GM19324 (cell line): ENCODE data around the gene ABCB6.

Source experiments
- ATAC-seq: cut with Tn5 transposase; IDR thresholded peaks from one replicate; pipeline ENCODE4 v1.9.1; 2021; ENCODE audit warnings: mild to moderate bottlenecking, moderate library complexity; ENCODE audit not compliant: unreplicated experiment, low FRiP score

The ABCB6 gene

GRCh38 chr2:219246559-219246958 lies 27.8 kb upstream of the ABCB6 start:
- ATAC-seq, result no peak

GRCh38 chr2:219245899-219246230 lies 27.1 kb upstream of the ABCB6 start:
- no peak for ATAC-seq

- peak; percentile 69 for ATAC-seq
Measured at GRCh38 chr2:219245148-219245898, 26.6 kb upstream of the ABCB6 start, which contains the start of the genes GLB1L and STK16. Gene GLB1L, minus strand, starts transcription at chr2:219245444. Its CDS starts 1,871 bp downstream, at chr2:219243573. Gene STK16, plus strand, starts transcription at chr2:219245479. Its CDS starts 521 bp downstream, at chr2:219246000.

GRCh38 chr2:219244789-219245147 lies 26.0 kb upstream of the ABCB6 start:
- ATAC-seq, result no peak

GRCh38 chr2:219243291-219243761 lies 24.6 kb upstream of the ABCB6 start:
- ATAC-seq, result no peak

GRCh38 chr2:219234331-219234730 lies 15.6 kb upstream of the ABCB6 start:
- ATAC-seq, result no peak

- ATAC-seq, result no peak
Measured at GRCh38 chr2:219230059-219230540, 11.3 kb upstream of the ABCB6 start.

- ATAC-seq, result peak; percentile 98
Measured at GRCh38 chr2:219229305-219230058, 10.7 kb upstream of the ABCB6 start, which contains the start of the genes ANKZF1 and ATG9A. Gene ANKZF1, plus strand, starts transcription at chr2:219229806. Its CDS starts 452 bp downstream, at chr2:219230258. Gene ATG9A, minus strand, starts transcription at chr2:219229636. Its CDS starts 1,612 bp downstream, at chr2:219228024.

- peak; percentile 7 for ATAC-seq
Measured at GRCh38 chr2:219228911-219229304, 10.2 kb upstream of the ABCB6 start.

- no peak for ATAC-seq
Measured at GRCh38 chr2:219228041-219228910, 9.5 kb upstream of the ABCB6 start.

GRCh38 chr2:219225350-219225749 lies 6.6 kb upstream of the ABCB6 start:
- ATAC-seq, result no peak

GRCh38 chr2:219223831-219224610 lies 5.3 kb upstream of the ABCB6 start:
- no peak for ATAC-seq

- ATAC-seq, result no peak
Measured at GRCh38 chr2:219221957-219222518, 3.3 kb upstream of the ABCB6 start.

GRCh38 chr2:219220652-219221402 lies 2.1 kb upstream of the ABCB6 start:
- no peak for ATAC-seq

- ATAC-seq, result no peak
Measured at GRCh38 chr2:219219784-219220532, 1.2 kb upstream of the ABCB6 start.

- ATAC-seq, result no peak
Measured at GRCh38 chr2:219218217-219218731, 484 bp downstream of the ABCB6 start.

GRCh38 chr2:219216535-219216915 lies 2.2 kb downstream of the ABCB6 start:
- no peak for ATAC-seq
